Measurements from ENCODE around the gene TTC9B. TPM values are rescaled to one million over a fixed set of nuclear protein-coding genes. Genes with fewer than 3 reads are reported as not detected.

TTC9B gene
- total and polyA plus RNA-seq, 2 of the 4 experiments (the other 2 are of a cell fraction), result not detected

- H3K56ac ChIP-seq (ENCODE audit: extremely low read depth, insufficient read depth, low read length), result no peak overlapping the region
- no peak overlapping the region for H4K5ac ChIP-seq (ENCODE audit: low read depth, low read length)
- 89% methylated on average over 1 of the region's 2 CpGs; no CpG with 5 or more reads in 1 of the 2 experiments for WGBS, 2 experiments (ENCODE audit: extremely low coverage in 2 of 2, insufficient read length in 1 of 2)
- H2BK5ac ChIP-seq (ENCODE audit: low read depth, low read length, poor library complexity, severe bottlenecking), result no peak overlapping the region
- peaks cover 14% of the 10 kb centered on the region for H3K9me1 ChIP-seq (ENCODE audit: insufficient read depth, low read length)
- no peak overlapping the region for H2BK20ac ChIP-seq (ENCODE audit: low read depth, low read length)
- no peak overlapping the region for H3K23ac ChIP-seq (ENCODE audit: low read depth, low read length)
- peaks cover 37% of the 10 kb centered on the region for H3K36me3 ChIP-seq (ENCODE audit: control insufficient read depth, insufficient read depth, low read length)
- H3K4me1 ChIP-seq (ENCODE audit: control insufficient read depth, insufficient read depth, low read length), result no peaks in the 10 kb centered on the region
- no peak overlapping the region for H2AFZ ChIP-seq (replicated peaks; ENCODE audit: low read length, poor library complexity)
- H3K18ac ChIP-seq (ENCODE audit: low read depth, low read length), result no peak overlapping the region
- no peak overlapping the region for H4K8ac ChIP-seq (ENCODE audit: low read depth in 2 of 2, low read length in 2 of 2)
- H3K4ac ChIP-seq (ENCODE audit: low read depth, low read length), result no peak overlapping the region
- no peak overlapping the region for H3K9ac ChIP-seq (ENCODE audit: low read depth, low read length)
- H2BK120ac ChIP-seq (ENCODE audit: low read depth, low read length), result no peak overlapping the region
- no peak overlapping the region for H3K27ac ChIP-seq (ENCODE audit: insufficient read depth, low read length)
- BruUV-seq (replicated peaks), result no TSS peak
- H3K9me3 ChIP-seq (ENCODE audit: control insufficient read depth, insufficient read depth, low read length), result no peaks in the 10 kb centered on the region
- no peak overlapping the region for H3K4me2 ChIP-seq (ENCODE audit: low read depth, low read length)
- H3K14ac ChIP-seq (replicated peaks; ENCODE audit: low read depth, low read length), result no peak overlapping the region
- H2BK15ac ChIP-seq (ENCODE audit: low read depth, low read length), result no peak overlapping the region
- H2AK9ac ChIP-seq (replicated peaks; ENCODE audit: low read depth, low read length, poor library complexity), result no peak overlapping the region
- intact Hi-C loops (cut with micrococcal nuclease) (no loop called here), in situ Hi-C loops (cut with MboI; ENCODE audit: low sequenced_read_pairs) (no loop called here), dilution Hi-C loops (cut with HindIII; ENCODE audit: low sequenced_read_pairs, unreplicated experiment) (no loop called here)
- H3K27me3 ChIP-seq (ENCODE audit: control insufficient read depth, insufficient read depth, low read length), result no peaks in the 10 kb centered on the region
- ChIA-PET CTCF (interaction anchor here (0.6 kb wide), 1 partner anchor 56 kb away, joined by 3 read pairs; no protein-coding TSS in a partner anchor), POLR2A (ENCODE audit: unreplicated experiment) (no interaction called here)
- H4K20me1 ChIP-seq (ENCODE audit: insufficient read depth, low read length), result peaks cover 6% of the 10 kb centered on the region
- H4K91ac ChIP-seq (ENCODE audit: insufficient read depth, low read depth, low read length), result no peak overlapping the region
- no peak for DNase-seq
- no peak overlapping the region for H3K4me3 ChIP-seq (ENCODE audit: insufficient read depth, low read depth, low read length)
- H2AK5ac ChIP-seq (ENCODE audit: low read depth, low read length), result no peak overlapping the region
- H3K79me1 ChIP-seq (ENCODE audit: low read depth in 1 of 2, low read length in 2 of 2), result peaks cover 15 to 43% of the 10 kb centered on the region in 2 experiments
- TF ChIP-seq USF2 (IDR thresholded peaks at IDR 0.05; ENCODE audit: low read depth, low read length) (no peak), MAZ (IDR thresholded peaks at IDR 0.05; ENCODE audit: borderline replicate concordance, low read depth, low read length) (no peak), CEBPB (IDR thresholded peaks at IDR 0.05; ENCODE audit: low read depth, low read length) (no peak), RCOR1 (IDR thresholded peaks at IDR 0.05; ENCODE audit: insufficient replicate concordance, low read length) (no peak), MAFK (IDR thresholded peaks at IDR 0.05; ENCODE audit: low read depth, low read length) (no peak), RAD21 (IDR thresholded peaks at IDR 0.05; ENCODE audit: low read length) (no peak), ELK1 (IDR thresholded peaks at IDR 0.05; ENCODE audit: borderline replicate concordance, low read depth, low read length) (no peak)
- ATAC-seq (ENCODE audit: low read depth), result no peak
These were observed 25.0 kb upstream of the TTC9B start for GRCh38 chr19:40243181-40243580.
